ACC112 (cell line): ENCODE results near the gene SKP1.

Experiments used
- H2AFZ ChIP-seq: fragments of 200-600 bp; sonication (generic); one replicate; pipeline ENCODE4 v1.6.0; 2017; ENCODE audit warnings: antibody characterized with exemption, low read length; ENCODE audit not compliant: unreplicated experiment
- H3K27ac ChIP-seq: fragments of 200-600 bp; sonication (generic); 2 replicates; pipeline ENCODE4 v1.5.1; 2014; ENCODE audit warnings: low read depth, mild to moderate bottlenecking, antibody characterized with exemption, low read length, moderate library complexity
- H3K27me3 ChIP-seq: fragments of 200-600 bp; sonication (generic); 2 replicates; pipeline ENCODE4 v1.6.1; 2014; ENCODE audit warnings: mild to moderate bottlenecking, antibody characterized with exemption, low read length, moderate library complexity, mixed read lengths; ENCODE audit not compliant: insufficient read depth
- H3K36me3 ChIP-seq: fragments of 200-600 bp; sonication (generic); 2 replicates; pipeline ENCODE4 v1.6.1; 2016; ENCODE audit warnings: mild to moderate bottlenecking, antibody characterized with exemption, low read length, moderate library complexity, mixed read lengths; ENCODE audit not compliant: insufficient read depth
- H3K4me1 ChIP-seq: fragments of 200-600 bp; sonication (generic); one replicate; pipeline ENCODE4 v1.6.1; 2016; ENCODE audit warnings: low read length, mixed read lengths; ENCODE audit not compliant: insufficient read depth, unreplicated experiment, control insufficient read depth
- H3K4me3 ChIP-seq: fragments of 200-600 bp; sonication (generic); 2 replicates; pipeline ENCODE4 v1.5.1; 2014; ENCODE audit warnings: mild to moderate bottlenecking, low read depth, low read length
- H3K79me2 ChIP-seq: fragments of 200-600 bp; sonication (generic); one replicate; pipeline ENCODE4 v1.6.0; 2016; ENCODE audit warnings: low read length; ENCODE audit not compliant: control insufficient read depth, unreplicated experiment, insufficient read depth

SKP1 gene

DNA sequence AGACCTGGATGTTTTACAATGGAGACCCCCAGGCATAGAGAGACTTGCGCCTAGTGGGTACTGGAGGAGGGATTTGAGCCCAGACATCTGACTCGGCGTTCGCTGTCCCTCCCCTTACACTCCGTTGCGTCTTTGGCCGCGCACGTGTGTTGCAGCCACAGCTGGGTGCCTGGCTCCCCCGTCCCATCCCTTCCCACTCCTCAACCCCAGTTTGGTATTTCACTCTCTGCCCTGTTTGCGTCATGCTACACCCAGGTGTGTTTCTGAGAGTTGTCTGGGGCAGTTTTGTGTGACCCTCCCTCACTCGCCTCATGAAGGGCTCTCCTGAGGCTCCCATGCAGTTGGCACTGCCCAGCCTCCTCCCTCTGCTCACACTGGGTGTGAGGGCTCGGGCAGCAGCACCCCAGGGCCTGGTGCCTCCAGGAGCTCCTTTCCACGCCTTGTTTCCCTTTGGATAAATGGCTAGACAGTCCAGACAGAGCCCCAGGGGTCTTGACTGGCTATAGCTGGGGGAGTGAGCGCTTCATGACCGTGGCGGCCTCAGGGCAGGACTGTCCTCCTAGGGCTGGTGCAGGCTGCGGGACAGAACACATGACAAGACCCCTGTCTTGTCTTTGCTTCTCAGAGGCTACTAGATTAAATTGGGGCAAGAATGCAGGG lies 48.6 kb downstream of the SKP1 start:
- H3K36me3 ChIP-seq = no peaks in the 10 kb centered on the region
- peak overlapping the region; percentile 32; the same call in 1 of the 2 replicates for H3K27ac ChIP-seq
- peaks cover 53% of the 10 kb centered on the region for H3K4me1 ChIP-seq
- no peaks in the 10 kb centered on the region for H3K27me3 ChIP-seq
- no peak overlapping the region for H2AFZ ChIP-seq
- no peaks in the 10 kb centered on the region for H3K79me2 ChIP-seq
- no peak overlapping the region for H3K4me3 ChIP-seq

DNA sequence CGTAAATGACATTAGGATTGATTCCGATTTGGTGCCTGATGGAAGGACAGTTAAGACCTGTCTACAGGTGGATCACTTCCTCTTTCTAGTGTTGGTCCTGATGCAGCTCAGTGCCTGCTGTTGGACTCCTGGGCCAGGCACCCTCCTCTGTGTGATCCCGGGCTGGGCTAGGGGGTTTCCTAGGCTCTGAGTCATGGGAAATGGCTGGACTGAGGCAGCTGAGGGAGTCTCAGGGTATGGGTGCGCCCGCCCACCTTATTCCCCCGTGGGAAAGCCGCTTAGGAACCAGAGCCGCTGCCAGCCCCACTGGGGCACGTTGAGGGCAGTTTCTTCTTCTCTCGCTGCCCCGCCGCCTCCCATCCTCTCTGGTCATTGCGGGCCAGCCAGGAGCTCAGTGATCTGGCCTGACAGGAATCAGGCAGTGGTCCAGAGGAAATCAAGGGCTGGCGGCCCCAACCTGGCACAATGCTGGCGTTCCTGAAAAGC lies 49.3 kb downstream of the SKP1 start:
- Histone ChIP-seq H3K4me1 (peaks cover 53% of the 10 kb centered on the region), H3K79me2 (no peaks in the 10 kb centered on the region), H3K27ac (peak overlapping the region; percentile 64; the same call in 1 of the 2 replicates), H3K36me3 (no peaks in the 10 kb centered on the region), H3K27me3 (no peaks in the 10 kb centered on the region), H3K4me3 (no peak overlapping the region), H2AFZ (no peak overlapping the region)

- Histone ChIP-seq H3K36me3 (no peaks in the 10 kb centered on the region), H3K4me3 (peak overlapping the region; percentile 15; the same call in 1 of the 2 replicates), H3K27ac (peak overlapping the region; percentile 95), H3K27me3 (no peaks in the 10 kb centered on the region), H3K4me1 (peaks cover 53% of the 10 kb centered on the region), H3K79me2 (no peaks in the 10 kb centered on the region), H2AFZ (no peak overlapping the region)
Measured at GRCh38 chr5:134125039-134126015, 51.4 kb downstream of the SKP1 start.

- peak overlapping the region; percentile 95 for H3K27ac ChIP-seq
- no peak overlapping the region for H2AFZ ChIP-seq
- no peaks in the 10 kb centered on the region for H3K79me2 ChIP-seq
- H3K36me3 ChIP-seq = no peaks in the 10 kb centered on the region
- no peaks in the 10 kb centered on the region for H3K27me3 ChIP-seq
- peaks cover 53% of the 10 kb centered on the region for H3K4me1 ChIP-seq
- 0 out of 2 replicates have a peak overlapping the region, but pooled peaks have one; percentile 15 for H3K4me3 ChIP-seq
Measured at GRCh38 chr5:134124289-134125038, 52.3 kb downstream of the SKP1 start.

DNA sequence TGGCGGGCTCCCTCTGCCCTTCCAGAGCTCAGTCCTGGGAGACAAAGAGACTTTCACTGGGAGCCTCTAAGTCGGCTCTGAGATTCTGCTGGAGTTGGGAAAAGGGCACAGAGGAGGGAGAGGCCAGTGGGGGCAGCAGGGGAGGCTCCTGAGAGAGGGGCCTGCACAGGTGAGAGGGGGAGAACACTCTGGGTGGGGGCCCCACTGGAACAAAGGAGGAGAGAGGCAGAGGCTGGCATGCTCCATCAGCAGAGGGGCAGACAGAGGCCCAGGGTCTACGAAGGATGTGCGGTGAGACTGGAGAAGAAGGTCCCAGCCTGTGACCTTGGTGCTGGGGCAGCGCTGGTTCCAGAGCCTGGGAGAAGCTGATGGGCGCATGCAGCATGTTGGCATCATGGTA lies 53.4 kb downstream of the SKP1 start:
- Histone ChIP-seq H3K4me1 (peaks cover 50% of the 10 kb centered on the region), H3K36me3 (no peaks in the 10 kb centered on the region), H3K27me3 (no peaks in the 10 kb centered on the region), H3K27ac (no peak overlapping the region), H2AFZ (no peak overlapping the region), H3K79me2 (no peaks in the 10 kb centered on the region), H3K4me3 (no peak overlapping the region)

- peaks cover 42% of the 10 kb centered on the region for H3K4me1 ChIP-seq
- no peak overlapping the region for H3K4me3 ChIP-seq
- no peaks in the 10 kb centered on the region for H3K79me2 ChIP-seq
- H3K27me3 ChIP-seq = no peaks in the 10 kb centered on the region
- no peak overlapping the region for H2AFZ ChIP-seq
- no peaks in the 10 kb centered on the region for H3K36me3 ChIP-seq
- H3K27ac ChIP-seq = no peak overlapping the region
Measured at GRCh38 chr5:134122530-134122929, 54.2 kb downstream of the SKP1 start.

- Histone ChIP-seq H3K27ac (no peak overlapping the region), H3K4me3 (no peak overlapping the region), H3K79me2 (no peaks in the 10 kb centered on the region), H3K27me3 (no peaks in the 10 kb centered on the region), H3K36me3 (no peaks in the 10 kb centered on the region), H2AFZ (no peak overlapping the region), H3K4me1 (peaks cover 25% of the 10 kb centered on the region)
Measured at GRCh38 chr5:134120386-134121138, 56.2 kb downstream of the SKP1 start.

DNA sequence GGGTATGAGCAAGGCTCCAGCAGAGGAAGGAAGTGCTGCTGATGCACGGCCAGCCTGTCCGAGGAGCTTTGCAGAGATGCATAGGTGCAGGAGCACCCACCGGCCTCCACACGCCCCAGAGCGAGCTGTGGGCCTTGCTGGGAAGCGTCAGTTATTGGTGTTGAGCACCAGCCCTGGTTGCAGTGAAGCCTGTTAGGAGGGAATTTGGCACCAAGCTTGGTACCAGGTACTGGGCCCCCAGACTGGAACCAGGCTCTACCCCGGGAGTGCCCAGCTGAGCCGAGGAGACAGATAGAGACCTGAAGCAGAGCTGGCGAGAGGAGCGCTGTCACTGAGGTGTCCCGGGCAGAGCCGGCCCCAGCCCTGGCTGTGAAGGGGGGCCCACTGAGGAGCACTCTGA lies 57.0 kb downstream of the SKP1 start:
- no peaks in the 10 kb centered on the region for H3K36me3 ChIP-seq
- H3K4me3 ChIP-seq = no peak overlapping the region
- peaks cover 22% of the 10 kb centered on the region for H3K4me1 ChIP-seq

GRCh38 chr5:134118212-134118835 lies 58.4 kb downstream of the SKP1 start:
- Histone ChIP-seq H3K27ac (no peak overlapping the region), H3K27me3 (peaks cover 9% of the 10 kb centered on the region; the same call in 1 of the 2 replicates), H3K4me1 (peaks cover 8% of the 10 kb centered on the region), H2AFZ (no peak overlapping the region), H3K4me3 (no peak overlapping the region), H3K36me3 (no peaks in the 10 kb centered on the region), H3K79me2 (no peaks in the 10 kb centered on the region)

More for the DNA sequence above, 57.0 kb downstream of the SKP1 start:
- Histone ChIP-seq H3K27ac (no peak overlapping the region), H2AFZ (no peak overlapping the region), H3K79me2 (no peaks in the 10 kb centered on the region), H3K27me3 (no peaks in the 10 kb centered on the region)
